Activated naive CD8-positive, alpha-beta T cell treated with anti-CD3 and anti-CD28 coated beads, Interleukin-2, amount 10 ng/mL, durations not matched to agents 7 days and 5 days (primary cell): Measurements from ENCODE around the gene PARD3B. TPM values are rescaled to one million over a fixed set of nuclear protein-coding genes. Genes with fewer than 3 reads are reported as not detected.
"Not testable (repeated sequence)": the region's sequence is repeated elsewhere in the genome, so short reads cannot be mapped to it uniquely, and the experiment has no call there.

Experiments used
- ATAC-seq: fragments of 150-1000 bp; cut with Tn5 transposase; one replicate; pipeline ENCODE4 v1.10.0; 2021; ENCODE audit warnings: low read depth, moderate library complexity
- POLR2A ChIA-PET: fragments of 350-600 bp; sonication (Branson Sonifier 250); formaldehyde crosslinking; loops from one replicate; lab custom pipeline; 2021; ENCODE audit warnings: antibody characterized with exemption; lab: Charles Lee
- DNase-seq: peaks from one replicate; pipeline ENCODE4 v3.0.0; 2021
- H3K27ac Mint-ChIP-seq: one replicate; pipeline ENCODE4 v1.8.0; 2022; ENCODE audit warnings: mild to moderate bottlenecking, mixed read lengths
- H3K27me3 Mint-ChIP-seq: one replicate; pipeline ENCODE4 v1.8.0; 2022; ENCODE audit warnings: mild to moderate bottlenecking, moderate library complexity, mixed read lengths
- H3K36me3 Mint-ChIP-seq: one replicate; pipeline ENCODE4 v1.8.0; 2021; ENCODE audit warnings: mild to moderate bottlenecking, mixed read lengths
- H3K4me1 Mint-ChIP-seq: one replicate; pipeline ENCODE4 v1.8.0; 2021; ENCODE audit warnings: mixed read lengths
- H3K4me3 Mint-ChIP-seq: one replicate; pipeline ENCODE4 v1.8.0; 2022; ENCODE audit warnings: mild to moderate bottlenecking, moderate library complexity, mixed read lengths
- H3K9me3 Mint-ChIP-seq: one replicate; pipeline ENCODE4 v1.8.0; 2021; ENCODE audit warnings: mixed read lengths
- total RNA-seq, 2 experiments: library from RNA; stranded (reverse); gene quantifications; one replicate each; pipeline ENCODE4 v1.2.3, GENCODE V29; 2021

Gene PARD3B
- total RNA-seq, 2 experiments from 2014 or later = 0.55 to 1.0 TPM

- Mint-ChIP-seq H3K9me3 (no peaks in the 10 kb centered on the region), H3K36me3 (no peaks in the 10 kb centered on the region), H3K27ac (no peak overlapping the region), H3K4me3 (no peak overlapping the region), H3K27me3 (peaks cover 7% of the 10 kb centered on the region), H3K4me1 (no peaks in the 10 kb centered on the region)
- ATAC-seq = no peak
- POLR2A ChIA-PET = no interaction called here
- no peak for DNase-seq
Measured at GRCh38 chr2:204557604-204558003, 12.3 kb downstream of the PARD3B start.

GRCh38 chr2:204559358-204559757 lies 14.1 kb downstream of the PARD3B start:
- POLR2A ChIA-PET, H3K4me3 Mint-ChIP-seq, H3K9me3 Mint-ChIP-seq, H3K4me1 Mint-ChIP-seq, H3K27ac Mint-ChIP-seq, DNase-seq, H3K36me3 Mint-ChIP-seq, H3K27me3 Mint-ChIP-seq, ATAC-seq: not testable (repeated sequence)

- Mint-ChIP-seq H3K27ac (no peak overlapping the region), H3K9me3 (no peaks in the 10 kb centered on the region), H3K27me3 (peaks cover 7% of the 10 kb centered on the region), H3K4me1 (no peaks in the 10 kb centered on the region), H3K36me3 (no peaks in the 10 kb centered on the region), H3K4me3 (no peak overlapping the region)
- POLR2A ChIA-PET = no interaction called here
- ATAC-seq (no peak), DNase-seq (no peak)
Measured at GRCh38 chr2:204560902-204561301, 15.6 kb downstream of the PARD3B start.

GRCh38 chr2:204561771-204562170 lies 16.5 kb downstream of the PARD3B start:
- Mint-ChIP-seq H3K27ac (no peak overlapping the region), H3K27me3 (peaks cover 7% of the 10 kb centered on the region), H3K4me1 (no peaks in the 10 kb centered on the region), H3K36me3 (no peaks in the 10 kb centered on the region), H3K4me3 (no peak overlapping the region), H3K9me3 (no peaks in the 10 kb centered on the region)
- ATAC-seq = no peak
- no peak for DNase-seq
- POLR2A ChIA-PET = no interaction called here

- no peak for ATAC-seq
- no peak for DNase-seq
- H3K27ac Mint-ChIP-seq = no peak overlapping the region
- H3K9me3 Mint-ChIP-seq = no peaks in the 10 kb centered on the region
- no peaks in the 10 kb centered on the region for H3K36me3 Mint-ChIP-seq
- POLR2A ChIA-PET = no interaction called here
- H3K4me1 Mint-ChIP-seq = no peaks in the 10 kb centered on the region
- no peak overlapping the region for H3K4me3 Mint-ChIP-seq
- no peaks in the 10 kb centered on the region for H3K27me3 Mint-ChIP-seq
Measured at GRCh38 chr2:204566439-204566838, 21.2 kb downstream of the PARD3B start.

- ATAC-seq (no peak), DNase-seq (no peak)
- Mint-ChIP-seq H3K27me3 (peaks cover 2% of the 10 kb centered on the region), H3K4me3 (no peak overlapping the region), H3K36me3 (no peaks in the 10 kb centered on the region), H3K27ac (no peak overlapping the region), H3K9me3 (no peaks in the 10 kb centered on the region), H3K4me1 (no peaks in the 10 kb centered on the region)
- POLR2A ChIA-PET = no interaction called here
Measured at GRCh38 chr2:204570421-204570820, 25.1 kb downstream of the PARD3B start.

- H3K4me3 Mint-ChIP-seq = no peak overlapping the region
- peaks cover 2% of the 10 kb centered on the region for H3K27me3 Mint-ChIP-seq
- no peaks in the 10 kb centered on the region for H3K36me3 Mint-ChIP-seq
- no peak overlapping the region for H3K27ac Mint-ChIP-seq
- no peaks in the 10 kb centered on the region for H3K9me3 Mint-ChIP-seq
- ATAC-seq = no peak
- no peak for DNase-seq
- POLR2A ChIA-PET = no interaction called here
- H3K4me1 Mint-ChIP-seq = no peaks in the 10 kb centered on the region
Measured at GRCh38 chr2:204571041-204571440, 25.8 kb downstream of the PARD3B start.

- Mint-ChIP-seq H3K27ac (no peak overlapping the region), H3K4me1 (no peaks in the 10 kb centered on the region), H3K27me3 (peaks cover 2% of the 10 kb centered on the region), H3K36me3 (no peaks in the 10 kb centered on the region), H3K4me3 (no peak overlapping the region), H3K9me3 (no peaks in the 10 kb centered on the region)
- DNase-seq (no peak), ATAC-seq (no peak)
- POLR2A ChIA-PET = no interaction called here
Measured at GRCh38 chr2:204571911-204572310, 26.6 kb downstream of the PARD3B start.

GRCh38 chr2:204573221-204573620 lies 27.9 kb downstream of the PARD3B start:
- ATAC-seq (no peak), DNase-seq (no peak)
- H3K4me3 Mint-ChIP-seq = no peak overlapping the region
- no peaks in the 10 kb centered on the region for H3K4me1 Mint-ChIP-seq
- H3K27me3 Mint-ChIP-seq = peaks cover 2% of the 10 kb centered on the region
- H3K9me3 Mint-ChIP-seq = no peaks in the 10 kb centered on the region
- no peaks in the 10 kb centered on the region for H3K36me3 Mint-ChIP-seq
- H3K27ac Mint-ChIP-seq = no peak overlapping the region
- POLR2A ChIA-PET = no interaction called here

- Mint-ChIP-seq H3K27ac (no peak overlapping the region), H3K4me3 (no peak overlapping the region), H3K4me1 (no peaks in the 10 kb centered on the region), H3K9me3 (no peaks in the 10 kb centered on the region), H3K27me3 (peaks cover 2% of the 10 kb centered on the region), H3K36me3 (no peaks in the 10 kb centered on the region)
- POLR2A ChIA-PET = no interaction called here
- ATAC-seq (no peak), DNase-seq (no peak)
Measured at GRCh38 chr2:204574486-204574885, 29.2 kb downstream of the PARD3B start.

GRCh38 chr2:204575463-204575862 lies 30.2 kb downstream of the PARD3B start:
- H3K27me3 Mint-ChIP-seq = peaks cover 2% of the 10 kb centered on the region
- DNase-seq = no peak
- H3K4me1 Mint-ChIP-seq = no peaks in the 10 kb centered on the region
- no peaks in the 10 kb centered on the region for H3K9me3 Mint-ChIP-seq
- POLR2A ChIA-PET = no interaction called here
- H3K36me3 Mint-ChIP-seq = no peaks in the 10 kb centered on the region
- no peak overlapping the region for H3K4me3 Mint-ChIP-seq
- no peak overlapping the region for H3K27ac Mint-ChIP-seq
- ATAC-seq = no peak

GRCh38 chr2:204576362-204576979 lies 31.2 kb downstream of the PARD3B start:
- Mint-ChIP-seq H3K4me3 (no peak overlapping the region), H3K36me3 (no peaks in the 10 kb centered on the region), H3K4me1 (no peaks in the 10 kb centered on the region), H3K9me3 (no peaks in the 10 kb centered on the region), H3K27ac (no peak overlapping the region), H3K27me3 (peaks cover 2% of the 10 kb centered on the region)
- DNase-seq = no peak
- POLR2A ChIA-PET = no interaction called here
- no peak for ATAC-seq

- DNase-seq (no peak), ATAC-seq (no peak)
- peaks cover 2% of the 10 kb centered on the region for H3K27me3 Mint-ChIP-seq
- H3K4me3 Mint-ChIP-seq = no peak overlapping the region
- no peaks in the 10 kb centered on the region for H3K36me3 Mint-ChIP-seq
- POLR2A ChIA-PET = no interaction called here
- no peak overlapping the region for H3K27ac Mint-ChIP-seq
- no peaks in the 10 kb centered on the region for H3K4me1 Mint-ChIP-seq
- peaks cover 2% of the 10 kb centered on the region for H3K9me3 Mint-ChIP-seq
Measured at GRCh38 chr2:204578928-204579598, 33.8 kb downstream of the PARD3B start.

GRCh38 chr2:204581946-204582345 lies 36.7 kb downstream of the PARD3B start:
- DNase-seq (no peak), ATAC-seq (no peak)
- Mint-ChIP-seq H3K36me3 (no peaks in the 10 kb centered on the region), H3K4me1 (no peaks in the 10 kb centered on the region), H3K4me3 (no peak overlapping the region), H3K9me3 (peaks cover 2% of the 10 kb centered on the region), H3K27ac (no peak overlapping the region), H3K27me3 (peaks cover 2% of the 10 kb centered on the region)
- POLR2A ChIA-PET = no interaction called here
